ENCODE data around the gene TRIM31.

The TRIM31 gene, protein sequence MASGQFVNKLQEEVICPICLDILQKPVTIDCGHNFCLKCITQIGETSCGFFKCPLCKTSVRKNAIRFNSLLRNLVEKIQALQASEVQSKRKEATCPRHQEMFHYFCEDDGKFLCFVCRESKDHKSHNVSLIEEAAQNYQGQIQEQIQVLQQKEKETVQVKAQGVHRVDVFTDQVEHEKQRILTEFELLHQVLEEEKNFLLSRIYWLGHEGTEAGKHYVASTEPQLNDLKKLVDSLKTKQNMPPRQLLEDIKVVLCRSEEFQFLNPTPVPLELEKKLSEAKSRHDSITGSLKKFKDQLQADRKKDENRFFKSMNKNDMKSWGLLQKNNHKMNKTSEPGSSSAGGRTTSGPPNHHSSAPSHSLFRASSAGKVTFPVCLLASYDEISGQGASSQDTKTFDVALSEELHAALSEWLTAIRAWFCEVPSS

DNA sequence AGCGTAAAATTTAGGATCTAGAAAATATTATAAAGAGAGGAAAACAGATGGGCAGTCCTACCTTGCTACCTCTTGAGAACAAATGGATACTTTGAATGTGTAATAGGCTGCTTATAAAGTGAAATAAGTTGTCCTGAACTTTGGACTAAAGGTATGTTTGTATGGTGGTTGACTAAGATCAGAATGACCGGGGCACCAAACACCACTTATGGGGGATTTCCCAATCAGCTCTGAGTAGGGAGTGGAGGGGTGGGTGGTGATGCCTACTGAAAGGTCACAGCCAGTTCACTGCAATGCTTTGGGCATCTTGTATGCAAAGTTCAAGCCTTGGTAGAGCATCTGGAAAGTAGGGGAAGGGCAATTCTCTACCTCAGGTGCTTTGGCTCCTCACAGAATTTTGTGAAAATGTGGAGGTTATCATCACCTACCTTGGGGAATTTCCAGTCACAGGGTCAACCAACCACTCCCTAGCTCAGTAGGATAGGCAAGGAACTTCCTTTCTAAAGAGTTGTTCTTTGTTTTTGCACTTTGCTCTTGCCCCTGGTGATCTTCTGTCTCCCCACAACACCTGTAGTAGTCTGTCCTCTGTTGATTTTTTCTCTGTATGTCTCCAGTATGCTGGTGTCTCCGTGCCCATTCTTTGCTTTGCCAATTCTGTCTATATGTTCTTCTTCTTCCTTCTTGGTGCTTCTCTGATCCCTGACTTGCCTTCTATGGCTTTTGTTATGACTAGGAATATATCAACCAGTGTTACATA is at the start of gene TRIM31:
TRIM31 (minus strand) TSS at position 88 of the 757 bp plus-strand sequence. CDS start 285 bp downstream, outside the sequence.
- DNase-seq, result no peak

DNA sequence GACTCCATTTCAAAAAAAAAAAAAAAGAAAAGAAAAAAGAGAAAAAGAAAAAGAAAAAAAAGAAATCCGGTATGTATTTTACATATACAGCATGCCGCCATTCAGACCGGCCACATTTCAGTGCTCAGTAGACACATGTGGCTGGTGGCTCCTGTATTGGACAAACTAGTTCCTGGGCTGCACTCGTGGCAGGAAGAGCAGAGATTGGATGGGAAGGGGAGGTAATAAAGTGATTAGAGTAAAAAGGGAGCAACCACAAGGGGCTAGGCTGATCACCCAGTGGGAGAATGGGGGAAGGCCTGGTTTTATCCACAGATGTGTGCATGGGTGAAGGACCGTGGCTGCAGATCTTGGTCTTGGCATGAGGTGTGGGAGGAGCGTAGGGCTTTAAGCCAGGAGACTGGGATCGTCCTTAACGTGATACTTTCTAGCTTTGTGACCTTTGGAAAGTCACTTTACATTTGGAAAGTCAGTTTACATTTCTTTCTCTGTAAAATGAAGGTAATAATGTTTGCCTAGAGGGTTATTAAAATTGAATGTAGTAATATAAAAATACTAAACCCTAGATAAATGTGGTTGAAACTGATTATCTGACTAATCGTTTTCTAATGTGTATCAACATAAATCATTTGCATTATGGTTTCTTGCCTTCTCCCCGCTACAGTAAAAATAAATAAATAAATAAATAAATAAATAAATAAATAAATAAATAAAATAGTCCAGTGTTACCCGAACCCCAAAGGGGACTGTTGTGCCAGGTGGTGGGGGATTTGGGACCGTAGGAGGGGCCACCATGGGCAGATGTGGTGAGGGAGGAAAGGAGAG is 49.6 kb upstream of the TRIM31 start:
- DNase-seq, result no peak

DNA sequence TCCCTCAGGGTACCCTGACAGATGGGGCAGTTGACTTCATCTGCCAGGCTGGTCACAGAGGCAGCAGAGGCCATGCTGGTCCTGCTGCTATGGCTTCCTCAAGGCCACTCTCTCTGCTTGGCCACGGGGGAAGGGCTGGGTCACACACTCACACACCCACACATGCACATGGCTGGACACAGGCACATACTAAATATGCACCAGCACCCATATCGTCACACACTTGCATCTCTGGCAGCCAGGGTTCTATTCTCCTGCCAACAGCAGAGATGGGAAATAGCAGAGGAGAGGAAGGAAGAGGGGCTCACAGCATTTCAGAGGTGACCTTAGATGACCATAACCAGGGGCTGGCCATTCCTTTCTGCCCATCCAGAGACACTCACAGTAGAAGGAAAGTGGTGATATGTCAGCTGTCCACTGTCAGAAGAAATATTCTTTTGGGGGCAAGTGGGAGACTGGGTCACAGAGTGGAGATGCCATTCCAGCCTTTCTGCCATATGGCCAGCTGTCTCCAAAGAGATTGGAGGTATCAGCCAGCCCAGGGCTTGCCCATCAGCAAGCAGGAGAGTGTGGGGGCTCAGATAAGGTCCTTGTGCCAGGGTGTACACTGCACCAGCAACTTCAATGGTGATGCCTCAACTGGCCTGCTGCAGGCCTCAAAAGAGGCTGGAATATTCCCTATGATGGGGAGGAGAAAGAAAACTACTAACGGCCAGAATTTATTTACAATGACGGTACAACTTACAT is 48.1 kb upstream of the TRIM31 start, which contains the start of gene TRIM10:
TRIM10 (minus strand) TSS at position 427 of the 747 bp plus-strand sequence; CDS start at position 74, 353 bp downstream.
- DNase-seq, result no peak

DNA sequence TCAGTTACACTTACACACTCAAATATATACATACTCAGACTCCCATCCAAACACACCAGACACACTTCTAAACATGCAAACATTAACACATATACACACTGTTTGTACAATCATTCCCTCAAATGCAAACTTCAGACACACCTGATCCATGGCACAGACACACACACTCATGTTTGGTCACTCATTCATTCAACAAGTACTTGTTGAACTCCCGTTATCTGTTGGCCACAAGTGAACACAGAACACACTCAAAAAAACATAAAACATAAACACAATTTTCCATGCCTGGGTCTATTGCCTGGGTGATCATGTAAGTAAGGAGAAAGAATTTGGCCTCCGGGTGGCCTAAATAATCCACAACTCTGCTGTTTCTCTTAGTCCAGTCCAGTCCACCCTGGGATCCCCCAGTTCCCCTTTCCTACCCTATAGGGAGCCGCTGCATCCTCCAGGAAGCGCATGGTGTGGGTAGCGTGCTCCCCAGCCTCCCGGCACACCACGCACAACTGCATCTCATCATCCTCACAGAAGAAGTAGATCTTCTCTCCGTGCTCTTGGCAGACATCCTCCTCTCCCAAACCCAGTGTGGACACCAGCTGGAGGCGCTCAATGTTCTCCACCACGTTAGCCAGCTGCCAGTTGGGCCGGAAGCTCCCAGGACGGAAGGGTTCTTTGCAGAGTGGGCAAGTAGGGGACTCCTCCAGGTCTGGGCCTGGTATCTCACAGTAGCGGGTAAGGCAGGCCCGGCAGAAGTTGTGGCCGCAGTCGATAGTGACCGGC is 47.3 kb upstream of the TRIM31 start:
- no peak for DNase-seq

DNA sequence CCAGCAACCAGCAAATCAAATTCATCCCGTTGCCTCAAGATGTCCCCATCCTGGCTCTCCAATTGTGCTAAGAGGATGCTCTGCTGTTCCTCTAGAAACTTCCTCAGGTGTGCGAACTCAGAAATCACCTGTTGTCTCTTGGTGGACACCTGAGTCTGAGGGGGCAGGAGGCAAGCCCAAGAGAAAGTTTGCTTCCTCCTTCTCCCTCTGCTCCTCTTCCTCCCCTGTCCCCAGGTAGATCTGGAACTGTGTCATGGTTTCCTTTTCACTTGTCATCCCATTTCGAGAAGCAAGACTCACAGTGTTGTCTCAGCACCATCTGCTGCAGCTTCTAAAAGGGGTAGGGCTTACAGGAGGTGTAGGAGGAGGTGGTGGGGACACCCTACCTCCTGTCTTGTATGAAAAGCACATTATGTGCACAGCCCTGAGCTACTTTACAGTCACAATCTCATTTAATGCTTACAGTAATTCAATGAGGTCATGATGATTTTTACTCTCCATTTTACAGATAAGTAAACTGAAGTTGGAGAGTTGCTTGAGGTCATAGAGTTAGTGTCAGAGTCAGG is 45.7 kb upstream of the TRIM31 start:
- DNase-seq, result no peak

DNA sequence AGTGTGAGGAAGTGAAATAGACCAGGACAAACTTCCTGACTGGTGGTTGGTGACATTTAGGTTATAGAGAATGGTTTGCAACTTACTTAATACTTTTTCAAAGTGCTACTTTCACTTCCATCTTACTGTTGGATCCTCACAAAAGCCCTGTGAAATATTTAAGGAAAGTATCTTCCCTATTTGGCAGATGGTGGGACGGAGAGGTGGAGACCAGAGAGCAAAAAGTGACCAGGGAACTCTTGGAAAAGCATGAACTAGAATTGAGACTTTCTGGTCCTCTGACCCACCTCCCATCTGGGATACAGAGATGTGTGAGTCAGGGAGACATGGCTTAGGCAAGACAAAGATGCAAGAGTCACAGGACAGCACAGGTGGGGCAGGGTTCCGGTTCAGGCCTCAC is 45.1 kb upstream of the TRIM31 start:
- DNase-seq, result no peak

DNA sequence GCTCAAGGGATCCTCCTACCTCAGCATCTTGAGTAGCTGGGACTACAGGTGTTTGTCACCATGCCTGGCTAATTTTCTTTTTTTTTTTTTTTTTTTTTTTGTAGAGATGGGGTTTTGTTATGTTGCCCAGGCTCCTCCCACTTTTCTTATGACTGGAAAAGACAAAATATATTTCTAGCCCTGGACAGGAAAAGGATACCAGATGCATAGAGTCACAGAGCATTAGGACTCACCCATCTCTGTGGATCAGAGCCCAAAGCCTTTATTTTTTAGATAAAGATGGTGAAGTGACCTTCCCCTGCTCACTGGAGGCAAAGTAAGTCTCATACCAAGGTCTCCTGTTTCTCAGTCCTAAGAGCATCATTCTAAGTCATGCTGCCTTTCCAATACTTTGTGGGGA is 44.7 kb upstream of the TRIM31 start:
- DNase-seq, result no peak

DNA sequence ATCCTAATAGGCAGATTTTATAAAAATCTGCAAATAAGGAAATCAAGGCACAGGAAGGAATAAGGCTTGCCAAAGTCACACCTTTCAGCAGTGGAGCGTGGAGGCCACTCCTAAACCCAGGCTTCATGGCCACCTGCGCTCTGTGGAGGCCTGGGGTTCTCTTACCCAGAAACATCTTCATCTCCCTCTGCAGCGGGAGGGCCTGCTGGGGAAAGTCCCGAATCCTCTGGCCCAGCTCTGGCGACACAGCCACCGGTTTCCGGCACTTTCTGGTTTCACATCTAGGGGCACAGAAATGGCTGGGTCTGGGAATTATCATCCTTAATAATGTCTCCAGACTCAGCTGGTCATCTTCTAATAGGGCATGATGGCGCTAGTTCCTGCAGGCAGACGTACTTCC is 43.9 kb upstream of the TRIM31 start:
- no peak for DNase-seq

DNA sequence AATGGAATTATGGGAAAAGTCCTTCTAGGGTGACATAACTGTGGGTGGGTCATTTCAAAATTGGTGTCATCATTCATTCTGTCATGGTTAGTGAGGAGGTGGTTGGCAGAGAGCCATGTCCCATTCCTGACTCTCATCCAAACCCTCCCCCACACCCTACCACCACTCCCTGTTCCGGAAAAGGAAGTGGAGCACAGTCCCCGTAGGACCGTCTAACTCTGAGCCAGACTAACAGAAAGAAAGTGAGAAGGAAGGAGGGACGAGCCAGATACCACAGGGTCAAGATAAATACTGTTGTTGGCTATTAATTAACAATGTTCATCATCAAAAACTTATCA is 43.3 kb upstream of the TRIM31 start:
- no peak for DNase-seq

DNA sequence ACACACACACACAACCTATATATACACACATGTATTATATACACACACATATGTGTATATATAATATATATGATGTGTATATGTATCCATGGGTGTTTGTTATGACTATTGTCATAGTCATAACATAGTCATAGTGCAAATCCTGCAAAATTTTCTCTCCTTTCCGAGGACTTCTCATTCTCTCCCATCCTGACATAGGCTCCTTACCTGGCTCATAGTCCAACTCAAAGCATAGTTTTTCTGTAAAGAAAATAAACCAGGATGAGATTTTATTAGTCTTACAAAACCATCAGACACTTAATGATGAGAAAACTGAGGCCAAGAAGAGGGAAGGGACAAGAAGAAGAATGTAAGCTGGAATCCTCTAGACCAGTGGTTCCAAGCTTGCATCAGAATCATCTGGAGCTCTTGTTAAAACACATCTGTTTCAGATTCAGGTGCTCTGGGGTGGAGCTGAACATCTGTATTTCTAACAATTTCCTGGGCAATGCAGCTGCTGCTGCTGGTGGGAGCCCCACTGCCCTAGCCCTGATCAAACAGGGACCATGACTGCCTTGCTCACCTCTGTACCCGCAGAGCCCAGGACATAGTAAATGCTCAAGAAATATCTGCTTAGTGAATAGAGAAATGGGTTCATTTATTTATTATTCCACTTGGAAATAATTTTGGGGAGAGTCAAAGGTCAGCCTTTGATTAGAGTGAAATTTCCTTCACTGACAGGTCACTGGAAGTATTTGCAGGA is 42.8 kb upstream of the TRIM31 start:
- no peak for DNase-seq

DNA sequence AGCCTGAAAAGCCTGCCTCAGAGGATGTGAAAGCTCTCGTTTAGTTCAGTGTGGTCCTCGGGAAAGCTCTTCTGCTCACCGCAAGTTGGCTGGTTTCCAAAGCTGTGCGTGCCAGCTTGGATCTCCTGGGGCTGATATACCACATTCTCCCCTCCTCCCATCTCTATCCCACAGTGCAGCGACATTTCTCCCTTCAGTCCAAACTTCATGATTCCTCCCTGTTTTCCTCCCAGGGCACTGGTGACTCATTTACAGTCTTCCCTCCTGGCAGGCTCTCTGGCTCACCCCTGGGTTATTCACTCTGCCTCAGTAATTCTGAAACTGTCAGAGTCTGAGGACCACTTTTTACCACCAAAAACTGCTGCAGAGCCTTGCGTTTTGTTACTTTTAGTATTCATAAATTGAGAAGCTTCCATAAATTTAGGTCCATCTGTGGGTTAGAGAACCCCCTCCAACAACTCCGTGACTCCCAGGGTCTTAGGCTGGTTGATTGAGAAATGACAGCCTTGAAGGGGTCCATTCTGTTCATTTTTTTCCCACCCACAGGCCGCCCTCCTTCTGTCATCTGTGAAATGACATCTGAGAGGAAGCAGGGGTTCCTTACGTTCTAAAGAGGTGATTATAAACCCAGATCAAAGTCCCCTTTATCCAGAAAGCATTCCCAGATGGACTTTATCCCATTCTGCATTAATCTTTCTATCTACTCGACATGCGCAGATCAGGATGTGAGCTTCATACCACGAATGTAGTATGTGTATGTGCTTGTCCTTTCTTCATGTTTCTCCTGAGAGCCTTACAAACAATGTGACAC is 42.0 kb upstream of the TRIM31 start:
- no peak for DNase-seq

DNA sequence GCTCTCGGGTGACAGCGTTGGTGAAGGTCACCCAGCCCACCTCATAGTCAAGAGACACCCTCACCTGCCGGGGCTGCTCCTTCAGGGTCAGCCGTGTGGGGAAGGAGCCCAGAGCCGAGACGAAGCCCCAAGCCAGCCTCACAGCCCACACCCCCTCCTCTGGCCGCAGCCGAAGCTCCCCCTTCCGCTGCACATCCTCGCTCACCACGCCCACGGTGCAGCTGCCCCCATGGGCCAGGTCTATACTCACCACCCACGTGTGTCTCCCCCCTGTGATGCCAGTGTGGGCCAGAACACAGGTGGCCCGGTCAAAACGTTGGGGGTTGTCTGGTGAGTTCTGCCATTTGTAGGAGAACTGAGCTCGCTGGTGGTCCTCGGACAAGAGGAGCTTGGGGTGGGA is 41.2 kb upstream of the TRIM31 start:
- DNase-seq, result no peak

DNA sequence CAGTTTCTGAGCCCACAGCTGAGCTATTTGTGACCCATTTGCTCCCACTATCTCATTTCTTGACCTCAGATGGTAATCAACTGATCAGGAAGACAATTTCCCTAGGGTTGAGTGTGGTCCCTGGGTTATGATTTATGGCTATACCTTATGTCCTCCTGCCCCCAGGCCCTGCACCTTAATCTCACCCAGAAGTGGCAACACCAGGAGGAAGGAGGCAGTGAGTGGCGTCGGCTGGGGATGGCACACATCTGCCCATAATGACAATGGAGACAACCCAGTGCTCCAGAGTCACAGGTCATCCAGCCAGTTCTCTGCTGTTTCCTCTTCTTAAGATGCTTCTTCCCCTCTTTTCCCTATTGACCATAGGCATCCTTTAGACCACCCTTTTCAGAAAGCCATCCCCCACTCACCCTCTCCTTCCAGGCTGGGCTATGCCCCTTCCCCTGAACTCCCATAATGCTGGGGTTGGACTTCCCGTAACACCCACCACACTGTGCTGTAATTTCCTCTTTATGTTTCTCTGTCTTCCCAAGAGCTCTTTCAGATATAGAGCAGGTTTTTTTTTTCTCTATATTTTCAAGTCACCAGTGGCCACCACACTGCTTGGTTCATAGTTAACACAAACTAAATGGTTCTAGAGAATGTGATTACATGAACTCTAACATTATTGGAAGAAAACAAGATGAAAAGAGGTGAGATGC is 40.2 kb upstream of the TRIM31 start:
- no peak for DNase-seq

DNA sequence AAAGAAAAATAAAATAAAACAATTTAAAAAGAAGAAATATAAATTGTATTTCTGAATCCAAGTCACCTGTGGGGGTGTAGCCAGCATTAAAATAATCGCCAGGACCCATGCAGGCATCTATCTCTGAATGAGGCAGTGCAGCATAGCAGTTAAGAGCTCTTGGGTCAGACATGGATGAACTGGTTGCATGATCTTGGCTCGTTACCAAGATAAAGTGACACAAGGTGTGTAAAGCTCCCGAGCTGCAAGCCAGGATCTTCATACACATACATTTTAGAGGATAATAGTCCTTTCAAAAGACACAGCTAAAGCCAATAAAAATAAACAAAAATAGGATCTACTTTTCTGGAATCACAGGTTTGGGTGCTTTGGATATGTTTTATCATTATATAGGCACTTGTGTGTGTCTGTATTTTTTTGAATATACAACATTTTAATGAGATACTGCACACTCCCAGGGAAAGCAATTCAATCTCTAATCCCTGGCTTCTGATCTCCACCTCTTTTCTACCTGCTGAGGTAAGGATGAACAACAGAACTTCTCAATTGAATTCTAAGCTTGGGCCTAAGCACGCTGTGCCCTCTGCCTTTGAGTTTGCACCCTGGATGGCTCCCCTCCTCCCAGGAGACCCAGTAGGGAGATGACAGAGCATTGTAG is 39.3 kb upstream of the TRIM31 start:
- no peak for DNase-seq

DNA sequence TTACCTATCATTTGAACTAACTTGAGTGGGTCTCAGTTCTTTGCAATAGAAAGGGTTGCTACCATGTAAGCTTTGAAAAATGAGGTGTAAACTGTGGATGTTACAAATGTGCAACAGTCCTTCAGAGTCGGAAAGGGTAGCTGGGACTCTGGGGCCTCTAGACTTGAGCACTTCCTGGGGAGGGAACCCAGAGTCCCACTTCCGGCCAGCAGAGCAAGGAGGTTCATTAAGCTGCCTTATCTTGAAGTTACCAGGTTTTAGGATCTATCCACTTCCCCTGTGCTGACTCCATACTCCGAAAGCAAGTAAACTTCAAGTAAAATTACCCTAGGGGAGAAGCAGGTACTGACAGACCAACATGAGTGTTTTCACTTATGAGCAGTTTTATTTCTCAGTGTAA is 38.7 kb upstream of the TRIM31 start:
- DNase-seq, result no peak

DNA sequence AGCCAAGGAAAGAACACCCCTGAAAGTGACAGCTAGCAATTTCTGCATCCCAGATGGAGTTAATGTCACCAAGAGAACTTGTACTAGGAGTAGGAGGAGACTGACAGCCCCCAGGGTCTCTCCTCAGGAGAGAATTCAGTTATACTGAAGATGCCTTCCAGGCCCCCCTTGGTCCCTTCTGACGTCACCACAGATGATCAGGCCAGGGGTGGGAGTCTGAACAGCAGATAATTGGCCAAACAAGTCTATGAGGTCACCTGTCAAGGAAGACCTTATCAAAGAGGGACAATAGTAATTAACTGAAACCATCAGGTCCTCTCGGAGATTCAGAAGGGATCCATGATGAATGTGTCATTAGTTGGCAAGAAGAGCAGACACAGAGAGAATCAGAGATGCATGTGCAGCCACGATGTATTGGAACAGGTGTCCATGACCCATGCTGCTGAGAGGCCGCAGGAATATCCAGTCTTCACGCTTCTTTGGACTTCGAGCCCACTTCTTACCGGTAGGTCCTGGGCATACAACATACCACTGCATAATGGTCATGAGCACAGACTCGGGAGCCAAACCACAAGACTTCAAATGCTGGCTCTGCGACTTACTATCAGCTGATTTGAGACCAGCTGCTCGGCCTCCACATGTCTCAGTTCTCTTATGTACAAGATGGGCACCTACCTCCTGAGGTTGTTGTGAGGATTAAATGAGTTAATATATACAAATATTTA is 37.9 kb upstream of the TRIM31 start:
- DNase-seq, result no peak

DNA sequence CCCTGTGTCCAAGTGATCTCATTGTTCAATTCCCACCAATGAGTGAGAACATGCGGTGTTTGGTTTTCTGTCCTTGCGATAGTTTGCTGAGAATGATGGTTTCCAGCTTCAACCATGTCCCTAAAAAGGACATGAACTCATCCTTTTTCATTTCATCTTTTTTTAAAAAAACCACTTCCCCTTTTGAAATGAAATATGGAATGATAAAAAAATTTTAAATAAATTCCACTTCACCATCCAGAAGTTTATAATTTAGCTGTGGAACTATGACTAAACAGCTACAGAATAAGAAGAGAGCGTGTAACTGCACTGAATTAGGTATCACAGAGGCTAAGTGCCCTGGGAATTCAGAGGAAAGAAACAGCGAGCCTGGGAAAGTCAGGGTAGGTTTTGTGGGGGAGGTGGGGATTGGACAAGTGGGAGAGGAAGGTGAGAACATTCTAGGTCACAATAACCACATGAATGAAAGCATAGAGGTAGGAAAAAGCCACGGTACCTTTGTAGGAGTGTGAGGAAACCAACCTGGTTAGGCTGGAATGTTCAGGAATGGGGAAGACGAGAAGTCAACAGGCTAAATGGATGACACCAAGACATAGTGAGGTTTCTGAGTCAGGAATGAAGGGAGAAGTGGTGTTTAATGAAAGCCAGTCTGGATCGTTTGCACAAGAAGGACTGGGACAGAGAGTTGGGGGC is 37.1 kb upstream of the TRIM31 start:
- DNase-seq, result no peak

All from NCI-H2227 treated with DMSO at 0.1 percent for 48 hours (cell line).